Thoracic aorta (tissue), 2 donors: ENCODE results near the gene DCC. TPM values are rescaled to one million over a fixed set of nuclear protein-coding genes. Genes with fewer than 3 reads are reported as not detected.

Experiments
- ATAC-seq: fragments of 150-250 bp; one replicate; pipeline ENCODE4 v1.8.0; 2017; ENCODE audit warnings: low read depth; ENCODE audit not compliant: insufficient number of reproducible peaks, low FRiP score
- DNase-seq: peaks from one replicate; pipeline ENCODE4 v3.0.0-alpha.2; 2020; ENCODE audit warnings: low spot score
- H3K27ac ChIP-seq, 2 donors: fragments of 200-600 bp; sonication (generic); 1 replicate in 1 of 2; 2 replicates in 1 of 2; pipeline ENCODE4 v1.5.1; 2016; ENCODE audit warnings: mild to moderate bottlenecking in 2 of 2, moderate library complexity in 2 of 2
- H3K27me3 ChIP-seq: fragments of 200-600 bp; sonication (generic); replicated peaks from 2 replicates; pipeline ENCODE4 v1.6.0; 2016; ENCODE audit warnings: mild to moderate bottlenecking; ENCODE audit not compliant: insufficient read depth
- H3K36me3 ChIP-seq: fragments of 200-600 bp; sonication (generic); one replicate; pipeline ENCODE4 v1.5.1; 2016
- H3K4me1 ChIP-seq, 2 donors: fragments of 200-600 bp; sonication (generic); 1 replicate in 1 of 2; 2 replicates in 1 of 2; pipeline versions ENCODE4 v1.5.1 to v1.6.0; 2016; ENCODE audit warnings: low read depth in 2 of 2, mild to moderate bottlenecking in 1 of 2; ENCODE audit not compliant: control insufficient read depth in 1 of 2
- H3K4me3 ChIP-seq: fragments of 200-600 bp; sonication (generic); 2 replicates; pipeline ENCODE4 v1.5.1; 2016; ENCODE audit warnings: mild to moderate bottlenecking
- H3K9me3 ChIP-seq: fragments of 200-600 bp; sonication (generic); 2 replicates; pipeline ENCODE4 v1.5.1; 2016
- total RNA-seq, 2 donors: library from RNA; depleted of rRNA; stranded (reverse); fragments of >200 nt; gene quantifications; one replicate each; pipeline versions ENCODE4 v1.1.0 to v1.2.3, GENCODE V29; 2016
- TF ChIP-seq, protein P1 (sequence below): fragments of 200-600 bp; sonication (generic); IDR thresholded peaks from one replicate; pipeline ENCODE4 v1.5.1; 2019; ENCODE audit warnings: antibody characterized with exemption

DCC gene
- total RNA-seq, 2 donors from 2014 or later, result not detected

- no peak for DNase-seq
Observed at GRCh38 chr18:52567360-52567759, 227.4 kb downstream of the DCC start.

DNA sequence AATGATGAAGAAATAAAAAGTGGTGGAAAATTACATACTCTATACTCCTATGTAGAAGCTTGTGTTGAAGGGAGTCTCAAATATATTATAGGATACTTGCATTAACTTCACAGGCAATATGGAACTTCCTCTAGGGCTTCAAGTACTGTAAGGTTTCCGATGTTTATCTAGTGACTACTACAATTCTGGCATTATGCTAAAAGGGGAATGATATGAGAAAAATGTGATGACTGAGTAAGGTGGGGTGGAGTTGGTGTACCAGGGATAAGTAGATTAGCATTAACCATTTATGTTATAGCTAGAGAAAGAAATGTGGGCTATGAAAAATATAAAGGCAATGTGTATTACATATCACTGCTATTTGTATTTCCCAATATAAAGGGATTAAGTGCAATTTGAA, 229.5 kb downstream of the DCC start:
- ATAC-seq (no peak), DNase-seq (no peak)
- Histone ChIP-seq H3K4me1 (no peaks in the 10 kb centered on the region), H3K4me3 (no peak overlapping the region), H3K36me3 (no peaks in the 10 kb centered on the region), H3K9me3 (no peaks in the 10 kb centered on the region), H3K27ac (no peak overlapping the region), H3K27me3 (no peaks in the 10 kb centered on the region)
- TF ChIP-seq, protein P1, sequence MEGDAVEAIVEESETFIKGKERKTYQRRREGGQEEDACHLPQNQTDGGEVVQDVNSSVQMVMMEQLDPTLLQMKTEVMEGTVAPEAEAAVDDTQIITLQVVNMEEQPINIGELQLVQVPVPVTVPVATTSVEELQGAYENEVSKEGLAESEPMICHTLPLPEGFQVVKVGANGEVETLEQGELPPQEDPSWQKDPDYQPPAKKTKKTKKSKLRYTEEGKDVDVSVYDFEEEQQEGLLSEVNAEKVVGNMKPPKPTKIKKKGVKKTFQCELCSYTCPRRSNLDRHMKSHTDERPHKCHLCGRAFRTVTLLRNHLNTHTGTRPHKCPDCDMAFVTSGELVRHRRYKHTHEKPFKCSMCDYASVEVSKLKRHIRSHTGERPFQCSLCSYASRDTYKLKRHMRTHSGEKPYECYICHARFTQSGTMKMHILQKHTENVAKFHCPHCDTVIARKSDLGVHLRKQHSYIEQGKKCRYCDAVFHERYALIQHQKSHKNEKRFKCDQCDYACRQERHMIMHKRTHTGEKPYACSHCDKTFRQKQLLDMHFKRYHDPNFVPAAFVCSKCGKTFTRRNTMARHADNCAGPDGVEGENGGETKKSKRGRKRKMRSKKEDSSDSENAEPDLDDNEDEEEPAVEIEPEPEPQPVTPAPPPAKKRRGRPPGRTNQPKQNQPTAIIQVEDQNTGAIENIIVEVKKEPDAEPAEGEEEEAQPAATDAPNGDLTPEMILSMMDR, result no peak

More at GRCh38 chr18:52567360-52567759, 227.4 kb downstream of the DCC start:
- H3K27me3 ChIP-seq, result no peaks in the 10 kb centered on the region
- no peaks in the 10 kb centered on the region for H3K36me3 ChIP-seq
- H3K27ac ChIP-seq, result no peak overlapping the region
- TF ChIP-seq, protein P1, result no peak
- no peak overlapping the region for H3K4me3 ChIP-seq
- no peaks in the 10 kb centered on the region for H3K4me1 ChIP-seq
- no peaks in the 10 kb centered on the region for H3K9me3 ChIP-seq
- no peak for ATAC-seq

DNA sequence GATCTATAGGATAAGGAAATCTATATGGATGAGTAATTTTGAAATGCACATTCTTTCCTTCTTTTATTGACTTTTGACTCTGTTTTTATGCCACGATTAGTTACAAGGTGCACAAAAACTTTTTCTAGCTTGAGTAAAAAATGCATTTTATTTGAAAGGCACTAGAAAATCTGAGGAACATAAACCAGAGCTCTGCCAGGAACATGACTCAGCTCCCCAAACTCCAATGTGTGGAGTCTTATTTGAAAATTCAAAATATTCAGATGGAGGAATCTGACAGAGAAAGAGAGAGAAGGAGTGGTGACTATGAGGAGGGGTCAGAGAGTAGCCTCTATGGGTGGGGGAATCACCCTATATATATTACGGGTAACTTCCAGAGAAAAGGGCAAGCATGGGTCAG, 231.0 kb downstream of the DCC start:
- Histone ChIP-seq H3K4me1 (no peaks in the 10 kb centered on the region), H3K27me3 (no peaks in the 10 kb centered on the region), H3K27ac (no peak overlapping the region), H3K9me3 (no peaks in the 10 kb centered on the region), H3K36me3 (no peaks in the 10 kb centered on the region), H3K4me3 (no peak overlapping the region)
- DNase-seq (no peak), ATAC-seq (no peak)
- TF ChIP-seq, protein P1, result no peak

DNA sequence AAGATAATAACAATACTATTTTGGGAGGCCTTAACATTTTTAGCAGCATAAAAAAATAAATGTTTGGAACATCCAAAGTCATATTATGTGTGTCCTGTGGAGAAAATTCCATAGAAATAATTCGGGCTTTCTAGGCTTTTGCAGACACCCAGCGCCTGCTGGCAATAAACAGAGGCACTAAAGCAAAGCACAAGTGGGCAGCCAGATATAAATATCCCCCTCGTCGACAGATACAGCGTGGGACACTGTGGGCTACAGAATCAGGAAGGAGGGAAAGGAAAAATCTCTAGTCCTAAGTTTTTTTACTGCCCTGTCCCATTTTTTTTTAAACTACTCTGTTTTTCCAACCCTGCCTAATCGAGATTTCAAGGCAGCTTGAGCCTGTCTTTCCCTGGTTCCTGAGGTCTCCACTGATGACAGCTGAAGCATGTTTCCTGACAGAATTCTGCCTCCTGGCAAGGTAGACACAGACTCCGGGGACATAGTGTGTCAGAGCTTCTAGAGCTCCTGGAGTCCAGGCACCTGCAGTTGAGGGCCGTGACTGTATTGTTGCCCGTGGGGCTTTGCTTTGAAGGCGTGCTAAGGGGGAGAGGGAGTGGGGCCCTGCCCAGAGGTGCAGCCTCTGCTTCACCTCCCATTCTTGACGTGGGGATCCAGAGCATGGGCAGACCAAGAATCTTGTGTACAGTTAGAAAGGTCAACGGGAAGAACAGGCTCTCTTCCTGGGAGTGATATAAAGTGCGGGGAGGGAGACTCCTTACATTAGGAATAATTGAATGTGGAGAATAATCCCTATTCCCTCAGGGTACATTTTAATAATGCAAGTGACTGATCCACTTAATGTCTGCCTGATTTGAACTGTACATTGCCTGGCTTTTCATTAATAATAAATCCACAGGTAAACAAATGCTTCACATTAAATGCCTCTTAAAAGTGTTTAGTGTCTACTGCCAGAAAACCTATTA, 232.3 kb downstream of the DCC start:
- no peaks in the 10 kb centered on the region for H3K4me1 ChIP-seq
- no peak for ATAC-seq
- TF ChIP-seq, protein P1, result no peak
- DNase-seq, result no peak
- H3K27ac ChIP-seq, result no peak overlapping the region
- H3K36me3 ChIP-seq, result no peaks in the 10 kb centered on the region
- H3K27me3 ChIP-seq, result no peaks in the 10 kb centered on the region
- no peak overlapping the region for H3K4me3 ChIP-seq
- H3K9me3 ChIP-seq, result no peaks in the 10 kb centered on the region

DNA sequence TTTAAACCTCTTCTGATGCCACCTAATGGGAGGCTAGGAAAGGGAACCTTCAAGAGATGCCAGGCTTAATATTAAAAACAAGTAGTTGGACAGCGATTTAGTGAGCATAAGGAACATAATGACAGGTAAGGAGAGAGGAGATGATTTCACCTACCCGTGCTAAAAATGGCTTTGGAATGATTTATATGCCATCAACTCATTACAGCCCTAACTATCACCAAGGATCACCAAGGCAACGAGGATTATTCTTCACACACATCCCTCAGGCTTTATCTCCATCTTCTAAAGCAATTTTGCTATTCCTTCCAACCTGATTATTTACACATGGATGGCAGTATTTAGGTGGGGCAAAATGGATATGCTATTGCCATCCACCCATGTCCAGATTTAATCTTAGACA, 237.8 kb downstream of the DCC start:
- no peak overlapping the region for H3K27ac ChIP-seq
- H3K9me3 ChIP-seq, result no peaks in the 10 kb centered on the region
- TF ChIP-seq, protein P1, result no peak
- no peaks in the 10 kb centered on the region for H3K4me1 ChIP-seq
- ATAC-seq (no peak), DNase-seq (no peak)
- no peak overlapping the region for H3K4me3 ChIP-seq
- no peaks in the 10 kb centered on the region for H3K27me3 ChIP-seq
- H3K36me3 ChIP-seq, result no peaks in the 10 kb centered on the region
